ENCODE measurements around the gene KCTD2.
A peak's percentile ranks its signal among the peaks of the same experiment; 100 is the strongest.

The KCTD2 gene

DNA sequence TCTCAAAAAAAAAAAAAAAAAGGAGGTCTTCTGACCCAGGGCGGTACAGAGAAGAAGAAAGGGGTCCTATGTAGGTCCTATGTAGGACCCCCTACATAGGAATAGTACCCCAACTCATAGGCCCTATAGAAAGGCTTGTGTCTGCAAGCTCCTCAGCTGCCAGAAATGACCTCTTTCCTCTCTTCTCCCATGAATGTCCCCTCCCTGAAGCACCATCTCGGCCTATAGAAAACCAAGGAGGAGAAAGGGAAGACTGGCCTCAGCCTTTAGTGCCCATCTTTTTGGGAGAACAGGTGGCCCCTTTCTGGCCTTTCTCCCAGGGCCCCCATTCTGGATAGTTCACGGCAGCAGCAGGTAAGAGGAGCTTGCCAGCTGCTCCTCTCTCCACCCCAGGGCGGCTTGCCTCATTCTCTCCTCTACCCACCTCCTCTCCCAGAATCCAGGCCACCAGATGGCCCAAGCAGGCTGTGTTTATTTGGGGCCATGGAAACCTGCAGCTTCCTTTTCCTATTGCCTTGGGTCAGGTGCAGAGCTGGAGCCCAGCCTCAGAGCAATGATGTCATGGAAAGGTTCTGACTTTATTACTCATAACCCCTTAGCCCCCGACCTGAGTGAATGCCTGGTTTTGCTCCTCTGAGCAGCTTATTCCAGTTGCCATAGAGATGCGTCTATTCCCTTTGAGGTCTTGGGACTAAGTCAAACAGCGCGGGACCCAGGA lies 36.2 kb upstream of the KCTD2 start:
- TF ChIP-seq, protein P1, sequence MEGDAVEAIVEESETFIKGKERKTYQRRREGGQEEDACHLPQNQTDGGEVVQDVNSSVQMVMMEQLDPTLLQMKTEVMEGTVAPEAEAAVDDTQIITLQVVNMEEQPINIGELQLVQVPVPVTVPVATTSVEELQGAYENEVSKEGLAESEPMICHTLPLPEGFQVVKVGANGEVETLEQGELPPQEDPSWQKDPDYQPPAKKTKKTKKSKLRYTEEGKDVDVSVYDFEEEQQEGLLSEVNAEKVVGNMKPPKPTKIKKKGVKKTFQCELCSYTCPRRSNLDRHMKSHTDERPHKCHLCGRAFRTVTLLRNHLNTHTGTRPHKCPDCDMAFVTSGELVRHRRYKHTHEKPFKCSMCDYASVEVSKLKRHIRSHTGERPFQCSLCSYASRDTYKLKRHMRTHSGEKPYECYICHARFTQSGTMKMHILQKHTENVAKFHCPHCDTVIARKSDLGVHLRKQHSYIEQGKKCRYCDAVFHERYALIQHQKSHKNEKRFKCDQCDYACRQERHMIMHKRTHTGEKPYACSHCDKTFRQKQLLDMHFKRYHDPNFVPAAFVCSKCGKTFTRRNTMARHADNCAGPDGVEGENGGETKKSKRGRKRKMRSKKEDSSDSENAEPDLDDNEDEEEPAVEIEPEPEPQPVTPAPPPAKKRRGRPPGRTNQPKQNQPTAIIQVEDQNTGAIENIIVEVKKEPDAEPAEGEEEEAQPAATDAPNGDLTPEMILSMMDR (IDR thresholded peaks at IDR 0.05; ENCODE audit: low read depth, low read length, missing control alignments), result no peak
- no peak for DNase-seq (ENCODE audit: low read depth)
- H3K4me3 ChIP-seq (ENCODE audit: low read depth, low read length), result no peak overlapping the region
- in situ Hi-C loops (cut with HindIII; ENCODE audit: low sequenced_read_pairs), result no loop called here

DNA sequence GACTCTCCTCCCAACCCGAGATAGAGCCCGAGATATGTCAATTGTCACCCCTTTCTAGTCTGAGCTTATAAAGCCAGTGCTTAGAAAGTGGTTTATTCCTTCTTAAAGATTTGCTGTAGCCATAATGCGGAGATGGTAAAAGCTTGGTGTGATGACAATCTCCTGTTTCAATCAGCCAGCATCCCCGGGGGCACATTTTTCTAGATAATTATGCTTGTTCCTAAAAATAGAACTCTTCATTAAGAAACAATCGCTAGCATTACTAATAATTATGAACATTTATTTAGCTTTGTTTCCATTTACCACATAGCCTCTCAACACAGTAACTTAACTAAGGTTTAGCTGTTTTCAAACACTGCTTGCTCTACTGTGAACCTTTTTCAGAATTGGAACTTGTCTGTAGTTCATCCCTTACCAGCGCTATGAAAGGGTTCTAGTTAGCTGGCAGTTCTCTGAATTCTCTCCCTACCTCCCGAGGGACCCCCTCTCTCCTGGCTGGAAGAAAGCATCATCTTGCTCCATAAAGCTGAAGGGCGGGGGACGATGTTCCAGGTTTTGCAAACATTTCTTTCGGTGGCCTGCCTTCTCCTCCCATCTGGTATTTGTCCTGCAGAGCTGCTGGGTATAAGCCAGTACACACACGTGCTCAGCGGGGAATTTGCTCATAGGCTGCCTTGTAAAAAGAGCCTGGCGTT lies 35.5 kb upstream of the KCTD2 start:
- TF ChIP-seq, protein P1 (IDR thresholded peaks at IDR 0.05; ENCODE audit: low read depth, low read length, missing control alignments), result no peak
- DNase-seq (ENCODE audit: low read depth), result peak; percentile 39
- in situ Hi-C loops (cut with HindIII; ENCODE audit: low sequenced_read_pairs), result no loop called here
- H3K4me3 ChIP-seq (ENCODE audit: low read depth, low read length), result peak overlapping the region; percentile 82

DNA sequence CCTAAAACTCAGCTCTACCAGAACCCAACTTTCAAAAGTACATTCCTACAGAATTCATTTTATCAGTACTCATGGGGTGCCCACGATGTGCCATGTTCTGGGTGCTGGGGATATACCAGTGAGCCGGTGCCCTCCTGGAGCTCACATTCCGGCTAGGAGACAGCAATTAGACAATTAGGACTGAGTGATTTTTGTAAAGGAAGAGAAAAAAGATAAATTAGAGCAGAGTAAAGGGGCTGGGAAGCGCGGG lies 35.0 kb upstream of the KCTD2 start:
- no peak for DNase-seq (ENCODE audit: low read depth)
- in situ Hi-C loops (cut with HindIII; ENCODE audit: low sequenced_read_pairs), result no loop called here
- TF ChIP-seq, protein P1 (IDR thresholded peaks at IDR 0.05; ENCODE audit: low read depth, low read length, missing control alignments), result no peak

DNA sequence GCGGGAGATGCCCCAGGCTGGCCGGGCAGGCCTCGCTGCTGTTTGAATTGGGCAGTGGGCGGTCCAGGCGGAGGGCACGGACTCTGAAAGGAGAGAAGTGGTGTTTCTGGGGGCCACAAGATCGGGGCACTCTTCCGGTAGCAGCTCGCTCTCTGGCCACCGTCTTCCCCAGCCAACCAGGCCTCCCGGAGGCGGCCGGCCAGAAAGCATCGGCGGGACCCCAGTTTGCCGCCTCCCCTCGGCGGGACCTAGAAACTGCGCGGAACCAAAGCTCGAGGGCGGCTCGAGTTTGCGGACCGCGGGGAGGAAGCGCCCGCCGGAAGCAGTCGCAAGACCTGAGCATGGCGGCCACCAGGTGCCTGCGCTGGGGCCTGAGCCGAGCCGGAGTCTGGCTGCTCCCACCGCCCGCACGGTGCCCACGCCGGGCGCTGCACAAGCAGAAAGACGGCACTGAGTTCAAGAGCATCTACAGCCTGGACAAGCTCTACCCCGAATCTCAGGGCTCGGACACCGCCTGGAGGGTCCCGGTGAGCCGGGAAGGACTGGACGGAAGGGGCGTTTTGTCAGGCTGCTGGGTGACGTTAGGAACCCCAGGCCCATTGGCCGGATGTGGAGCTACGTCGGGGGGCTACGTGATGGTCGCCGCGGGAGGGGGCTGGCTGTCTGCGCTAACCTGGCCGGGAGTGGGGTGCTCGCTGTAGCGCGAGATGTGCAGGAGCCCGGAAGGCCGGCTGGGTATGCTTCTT lies 34.5 kb upstream of the KCTD2 start, which contains the start of gene MRPL58:
Gene MRPL58, plus strand, starts transcription at position 325 of the 746 bp plus-strand sequence. Its CDS starts 17 bp downstream, at position 342.
- DNase-seq (ENCODE audit: low read depth), result peak; percentile 54
- in situ Hi-C loops (cut with HindIII; ENCODE audit: low sequenced_read_pairs), result no loop called here
- TF ChIP-seq, protein P1 (IDR thresholded peaks at IDR 0.05; ENCODE audit: low read depth, low read length, missing control alignments), result peak; percentile 57
- H3K4me3 ChIP-seq (ENCODE audit: low read depth, low read length), result peak within 1 kb of the TSS; percentile 82

More for the DNA sequence above, 35.0 kb upstream of the KCTD2 start:
- peak overlapping the region; percentile 82 for H3K4me3 ChIP-seq (ENCODE audit: low read depth, low read length)

DNA sequence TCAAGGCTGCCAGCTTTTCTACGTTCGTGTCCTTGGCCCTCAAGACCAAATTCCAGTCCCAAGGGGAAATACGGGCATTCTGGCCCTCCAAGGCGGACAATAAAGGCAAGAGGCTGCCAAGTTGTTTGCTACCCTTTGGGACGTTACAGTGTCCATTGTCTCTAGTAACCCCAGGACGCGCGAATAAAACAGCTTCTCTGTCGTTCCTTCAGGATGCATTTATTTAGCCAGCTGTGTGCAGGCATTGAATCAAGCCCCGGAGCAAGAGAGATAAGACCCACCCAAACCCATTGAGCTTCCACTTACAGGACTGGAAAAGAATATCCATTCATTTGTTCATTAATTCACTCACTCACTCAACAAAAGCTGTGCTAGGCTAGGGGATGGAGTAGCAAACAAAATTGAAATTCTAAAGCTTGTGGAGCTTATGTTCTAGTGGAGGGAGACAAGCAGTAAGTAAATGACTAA lies 33.9 kb upstream of the KCTD2 start:
- in situ Hi-C loops (cut with HindIII; ENCODE audit: low sequenced_read_pairs), result no loop called here
- TF ChIP-seq, protein P1 (IDR thresholded peaks at IDR 0.05; ENCODE audit: low read depth, low read length, missing control alignments), result no peak
- DNase-seq (ENCODE audit: low read depth), result no peak
- H3K4me3 ChIP-seq (ENCODE audit: low read depth, low read length), result peak overlapping the region; percentile 82

DNA sequence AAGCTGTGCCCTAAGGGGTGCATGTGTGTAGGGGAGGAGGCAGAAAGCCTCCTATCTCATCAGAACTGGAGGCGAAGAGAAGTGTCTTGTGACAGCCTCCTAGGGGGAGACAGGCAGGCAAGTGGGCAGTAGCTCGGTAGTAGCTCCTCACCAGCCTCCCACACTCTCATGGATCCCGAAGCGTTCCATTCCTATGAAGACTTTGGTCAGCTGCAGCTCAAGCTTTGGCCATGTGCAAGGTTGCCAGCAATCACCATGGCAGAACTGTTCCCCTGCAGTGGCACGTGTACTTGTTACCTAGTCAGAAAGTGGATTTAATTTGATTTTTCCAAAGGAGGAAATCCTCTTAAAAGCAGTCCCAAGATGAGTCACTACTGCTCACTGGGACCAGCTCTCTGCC lies 27.9 kb upstream of the KCTD2 start:
- TF ChIP-seq, protein P1 (IDR thresholded peaks at IDR 0.05; ENCODE audit: low read depth, low read length, missing control alignments), result no peak
- in situ Hi-C loops (cut with HindIII; ENCODE audit: low sequenced_read_pairs), result no loop called here

More for the DNA sequence above, 27.9 kb upstream of the KCTD2 start:
- no peak for DNase-seq (ENCODE audit: low read depth)
- H3K4me3 ChIP-seq (ENCODE audit: low read depth, low read length), result no peak overlapping the region

Measured in astrocyte of the cerebellum (primary cell).